B cell (primary cell): Measurements from ENCODE around the gene SORL1. TPM values are rescaled to one million over a fixed set of nuclear protein-coding genes. Genes with fewer than 3 reads are reported as not detected.

ENCODE experiments used
- ATAC-seq: fragments of 200-7000 bp; cut with Tn5 transposase; one replicate; pipeline ENCODE4 v1.10.0; 2021; ENCODE audit warnings: low read depth, mild to moderate bottlenecking, moderate number of reproducible peaks, moderate library complexity
- CTCF ChIA-PET: fragments of 350-600 bp; sonication (Branson Sonifier 250); formaldehyde crosslinking; loops from one replicate; lab custom pipeline; 2021; ENCODE audit warnings: antibody characterized with exemption, inconsistent platforms; lab: Charles Lee
- POLR2A ChIA-PET: fragments of 350-600 bp; sonication (Branson Sonifier 250); formaldehyde crosslinking; loops from one replicate; lab custom pipeline; 2021; ENCODE audit warnings: antibody characterized with exemption; lab: Charles Lee
- DNase-seq: peaks from one replicate; pipeline ENCODE4 v3.0.0; 2013
- H2AFZ ChIP-seq: 2 replicates; pipeline ENCODE4 v1.6.1; 2012; ENCODE audit warnings: mild to moderate bottlenecking, low read depth, low read length; ENCODE audit not compliant: insufficient read depth, poor library complexity, severe bottlenecking
- H3K27ac ChIP-seq, 2 donors: 1 replicate in 1 of 2; 2 replicates in 1 of 2; pipeline ENCODE4 v1.5.1; 2012 to 2013; ENCODE audit warnings: low read length in 2 of 2, mild to moderate bottlenecking in 2 of 2, moderate library complexity in 1 of 2
- H3K27me3 ChIP-seq, 4 experiments: fragments of 200-600 bp in 1 of 4; sonication (generic) in 1 of 4; replicated peaks in 1 of 4; 1 replicate in 2 of 4; 2 replicates in 2 of 4; pipeline versions ENCODE4 v1.6.1 to v1.7.0; 2013 to 2016; ENCODE audit warnings: low read length in 3 of 4, mild to moderate bottlenecking in 2 of 4, mixed read lengths in 1 of 4, moderate library complexity in 1 of 4; ENCODE audit not compliant: insufficient read depth in 4 of 4, control insufficient read depth in 3 of 4; ENCODE audit errors: control extremely low read depth in 1 of 4
- H3K36me3 ChIP-seq, 2 experiments: replicated peaks in 1 of 2; 1 replicate in 1 of 2; 2 replicates in 1 of 2; pipeline versions ENCODE4 v1.6.1 to v1.7.1; 2013; ENCODE audit warnings: low read length in 1 of 2; ENCODE audit not compliant: insufficient read depth in 2 of 2, control insufficient read depth in 1 of 2; ENCODE audit errors: control extremely low read depth in 1 of 2, extremely low read depth in 1 of 2
- H3K4me1 ChIP-seq, 2 donors: fragments of 200-600 bp in 1 of 2; sonication (generic) in 1 of 2; 1 replicate in 1 of 2; 2 replicates in 1 of 2; pipeline versions ENCODE4 v1.5.1 to v1.6.1; 2013 to 2017; ENCODE audit warnings: low read length in 2 of 2; ENCODE audit not compliant: control insufficient read depth in 2 of 2, insufficient read depth in 2 of 2
- H3K4me2 ChIP-seq: replicated peaks from 2 replicates; pipeline ENCODE3; 2012; ENCODE audit warnings: mild to moderate bottlenecking, low read depth, low read length; ENCODE audit not compliant: poor library complexity, severe bottlenecking
- H3K4me3 ChIP-seq, 5 experiments: fragments of 200-600 bp in 1 of 5; sonication (generic) in 1 of 5; 1 replicate in 3 of 5; 2 replicates in 2 of 5; pipeline versions ENCODE4 v1.5.1 to v1.7.0; 2011 to 2016; ENCODE audit warnings: low read length in 4 of 5, mild to moderate bottlenecking in 4 of 5, low read depth in 2 of 5, control low read depth in 1 of 5, moderate library complexity in 1 of 5; ENCODE audit not compliant: insufficient read depth in 1 of 5; ENCODE audit errors: control extremely low read depth in 1 of 5, extremely low read depth in 1 of 5
- H3K79me2 ChIP-seq: fragments of 200-600 bp; sonication (generic); one replicate; pipeline ENCODE4 v1.6.0; 2016; ENCODE audit warnings: low read length; ENCODE audit not compliant: control insufficient read depth, insufficient read depth
- H3K9ac ChIP-seq: fragments of 200-600 bp; sonication (generic); 2 replicates; pipeline ENCODE4 v1.6.1; 2017; ENCODE audit warnings: mild to moderate bottlenecking, low read length, moderate library complexity
- H3K9me3 ChIP-seq, 3 donors: one replicate each; pipeline versions ENCODE4 v1.6.1 to v1.7.1; 2013; ENCODE audit warnings: low read length in 2 of 3; ENCODE audit not compliant: control insufficient read depth in 2 of 3, insufficient read depth in 1 of 3; ENCODE audit errors: control extremely low read depth in 1 of 3
- H4K20me1 ChIP-seq: 2 replicates; pipeline ENCODE4 v1.6.0; 2012; ENCODE audit warnings: mild to moderate bottlenecking, low read length; ENCODE audit not compliant: insufficient read depth, control insufficient read depth, poor library complexity, severe bottlenecking
- H3K27ac Mint-ChIP-seq: one replicate; pipeline ENCODE4 v1.8.0; 2021; ENCODE audit warnings: mixed read lengths
- H3K27me3 Mint-ChIP-seq: one replicate; pipeline ENCODE4 v1.8.0; 2021; ENCODE audit warnings: mixed read lengths
- H3K4me1 Mint-ChIP-seq: one replicate; pipeline ENCODE4 v1.8.0; 2021; ENCODE audit warnings: mixed read lengths
- H3K4me3 Mint-ChIP-seq: one replicate; pipeline ENCODE4 v1.8.0; 2021; ENCODE audit warnings: mixed read lengths
- H3K9me3 Mint-ChIP-seq: one replicate; pipeline ENCODE4 v1.8.0; 2022; ENCODE audit warnings: mixed read lengths; ENCODE audit not compliant: insufficient read depth
- EZH2 ChIP-seq: IDR thresholded peaks from 2 replicates; pipeline ENCODE4 v1.6.1; 2012; ENCODE audit warnings: borderline replicate concordance, low read depth, mild to moderate bottlenecking, moderate library complexity, low read length; ENCODE audit not compliant: insufficient read depth, poor library complexity, severe bottlenecking
- WGBS: methylation state at CpG from one replicate; pipeline ENCODE4 v1.1.5; 2013; ENCODE audit warnings: missing lambda C conversion rate; ENCODE audit not compliant: insufficient coverage; 5-methylcytosine and 5-hydroxymethylcytosine counted together
- intact Hi-C: fragments of 100-400 bp; cut with micrococcal nuclease; formaldehyde crosslinking; loops from one replicate; pipeline ENCODE4 v1.10.0; 2022
- polyA plus RNA-seq: library from polyadenylated mRNA; depleted of rRNA; stranded (reverse); fragments of >200 nt; gene quantifications from 2 replicates; pipeline ENCODE4 v1.2.3, GENCODE V29; 2012
- total RNA-seq, 2 donors: library from RNA; stranded (reverse); fragments of 120-200 nt in 1 of 2; gene quantifications; 1 replicate in 1 of 2; 2 replicates in 1 of 2; pipeline versions ENCODE4 v1.2.3 to v1.2.4, GENCODE V29; 2013 to 2022
- TF ChIP-seq, protein P1 (sequence below): fragments of 200-600 bp; IDR thresholded peaks from one replicate; pipeline ENCODE4 v1.8.0; 2022; ENCODE audit warnings: antibody characterized with exemption, mild to moderate bottlenecking

The SORL1 gene
- total and polyA plus RNA-seq, 2 donors (not counting 1 experiment from before 2014, with no cell fraction given): 13.0 to 396 TPM

- Histone ChIP-seq H3K4me2 (peak overlapping the region; percentile 50), H2AFZ (no peak overlapping the region), H3K9me3 (no peaks in the 10 kb centered on the region), H3K9ac (no peak overlapping the region), H3K4me3 (no peak overlapping the region), H3K27me3 (no peaks in the 10 kb centered on the region), H3K36me3 (peaks cover 0 to 42% of the 10 kb centered on the region in 2 experiments), H3K27ac (no peak overlapping the region), H3K4me1 (peaks cover 31 to 32% of the 10 kb centered on the region in 2 donors), H3K79me2 (no peaks in the 10 kb centered on the region), H4K20me1 (peaks cover 5% of the 10 kb centered on the region)
- peak overlapping the region; percentile 47 for H3K4me3 Mint-ChIP-seq
- intact Hi-C loops: loop anchor here (1.0 to 5.0 kb wide), 8 partner anchors 21 to 1080 kb away; partner anchors contain the start of genes GRIK4, SC5D, SORL1 and SORL1-AS1
- ATAC-seq (no peak), DNase-seq (no peak)
- WGBS: 70% methylated on average over 9 of the region's 12 CpGs
- peaks cover 35% of the 10 kb centered on the region for H3K4me1 Mint-ChIP-seq
- no peaks in the 10 kb centered on the region for H3K9me3 Mint-ChIP-seq
- H3K27ac Mint-ChIP-seq: peak overlapping the region; percentile 76
- ChIA-PET POLR2A (no interaction called here), CTCF (interaction anchor here (0.6 to 3.6 kb wide), 42 partner anchors 9 to 906 kb away, joined by 3 to 28 read pairs (median 5); partner anchors contain the start of genes SC5D and SORL1)
- TF ChIP-seq, protein P1, sequence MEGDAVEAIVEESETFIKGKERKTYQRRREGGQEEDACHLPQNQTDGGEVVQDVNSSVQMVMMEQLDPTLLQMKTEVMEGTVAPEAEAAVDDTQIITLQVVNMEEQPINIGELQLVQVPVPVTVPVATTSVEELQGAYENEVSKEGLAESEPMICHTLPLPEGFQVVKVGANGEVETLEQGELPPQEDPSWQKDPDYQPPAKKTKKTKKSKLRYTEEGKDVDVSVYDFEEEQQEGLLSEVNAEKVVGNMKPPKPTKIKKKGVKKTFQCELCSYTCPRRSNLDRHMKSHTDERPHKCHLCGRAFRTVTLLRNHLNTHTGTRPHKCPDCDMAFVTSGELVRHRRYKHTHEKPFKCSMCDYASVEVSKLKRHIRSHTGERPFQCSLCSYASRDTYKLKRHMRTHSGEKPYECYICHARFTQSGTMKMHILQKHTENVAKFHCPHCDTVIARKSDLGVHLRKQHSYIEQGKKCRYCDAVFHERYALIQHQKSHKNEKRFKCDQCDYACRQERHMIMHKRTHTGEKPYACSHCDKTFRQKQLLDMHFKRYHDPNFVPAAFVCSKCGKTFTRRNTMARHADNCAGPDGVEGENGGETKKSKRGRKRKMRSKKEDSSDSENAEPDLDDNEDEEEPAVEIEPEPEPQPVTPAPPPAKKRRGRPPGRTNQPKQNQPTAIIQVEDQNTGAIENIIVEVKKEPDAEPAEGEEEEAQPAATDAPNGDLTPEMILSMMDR: no peak
- no peaks in the 10 kb centered on the region for H3K27me3 Mint-ChIP-seq
Measured at GRCh38 chr11:121590772-121591404, 138.8 kb downstream of the SORL1 start.

DNA sequence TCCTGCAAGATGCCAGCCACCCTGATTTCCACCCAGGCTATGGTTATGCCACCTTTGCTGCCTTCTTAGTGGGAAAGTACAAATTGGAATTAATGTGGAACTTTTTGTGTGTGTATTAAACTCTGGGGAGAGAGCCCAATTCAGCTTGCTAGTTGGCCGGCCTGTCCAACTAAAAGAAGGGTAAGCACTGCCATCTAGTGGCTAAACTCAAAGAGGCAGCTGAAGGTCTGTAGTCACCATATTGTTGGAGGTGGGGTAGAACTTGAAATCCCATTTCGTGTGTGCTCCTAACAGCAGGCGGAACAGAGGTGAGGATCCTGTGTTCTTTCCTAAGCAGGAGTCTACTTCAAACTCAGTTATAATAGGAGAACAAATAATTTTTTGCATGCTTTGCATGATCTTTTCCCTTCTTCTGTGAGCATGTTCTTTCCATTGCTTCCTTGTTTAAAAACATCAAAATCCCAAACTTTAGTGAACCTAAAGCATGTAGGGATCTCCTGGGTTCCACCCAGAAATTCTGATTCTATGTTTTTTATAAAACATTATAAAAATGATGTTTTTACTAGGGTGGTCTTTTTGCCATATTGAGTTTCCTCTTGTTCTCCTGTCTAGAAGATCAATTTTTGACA, 139.4 kb downstream of the SORL1 start:
- Mint-ChIP-seq H3K27ac (peak overlapping the region; percentile 68), H3K27me3 (no peaks in the 10 kb centered on the region), H3K4me1 (peaks cover 35% of the 10 kb centered on the region), H3K4me3 (peak overlapping the region; percentile 47), H3K9me3 (no peaks in the 10 kb centered on the region)
- Histone ChIP-seq H3K9me3 (no peaks in the 10 kb centered on the region), H2AFZ (no peak overlapping the region), H3K4me3 (no peak overlapping the region), H3K36me3 (peaks cover 0 to 42% of the 10 kb centered on the region in 2 experiments), H3K27ac (no peak overlapping the region), H4K20me1 (peaks cover 5% of the 10 kb centered on the region), H3K79me2 (no peaks in the 10 kb centered on the region), H3K4me2 (peak overlapping the region; percentile 50), H3K27me3 (no peaks in the 10 kb centered on the region), H3K4me1 (peaks cover 31 to 32% of the 10 kb centered on the region in 2 donors), H3K9ac (no peak overlapping the region)
- 0% methylated on average over 1 of the region's 3 CpGs for WGBS
- POLR2A ChIA-PET: interaction anchor here (0.6 kb wide), 1 partner anchor 186 kb away, joined by 5 read pairs; no protein-coding TSS in a partner anchor
- intact Hi-C loops: loop anchor here (1.0 to 5.0 kb wide), 6 partner anchors 124 to 1081 kb away; partner anchors contain the start of genes GRIK4, SORL1 and SORL1-AS1
- CTCF ChIA-PET: interaction anchor here (0.6 to 3.6 kb wide), 42 partner anchors 10 to 907 kb away, joined by 3 to 28 read pairs (median 5); partner anchors contain the start of genes SC5D and SORL1
- DNase-seq (peak; percentile 86), ATAC-seq (peak; percentile 46)
- TF ChIP-seq, protein P1: peak; percentile 88
- no peak for TF ChIP-seq EZH2
